ENCODE measurements around the gene IQCH.

DNA sequence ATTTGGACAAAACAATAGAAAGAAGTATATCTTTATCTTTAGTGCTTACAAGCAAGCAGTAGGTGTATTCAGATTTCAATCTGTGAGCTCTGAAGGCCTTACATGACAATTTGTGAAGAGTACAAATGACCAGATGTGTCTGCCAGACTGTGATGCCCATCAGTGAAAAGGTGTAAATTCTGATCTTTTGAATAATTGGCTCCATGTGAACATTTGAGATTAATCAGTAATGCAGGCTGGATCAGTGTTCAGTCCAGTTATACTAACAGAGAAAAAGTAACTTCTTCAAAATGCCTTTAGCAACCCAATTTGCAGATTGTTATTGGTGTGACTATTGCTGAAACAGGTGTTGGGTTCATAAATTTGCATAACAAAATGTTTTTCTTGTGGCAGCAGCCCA, 5.2 kb downstream of the IQCH start:
- TF ChIP-seq, protein P1, sequence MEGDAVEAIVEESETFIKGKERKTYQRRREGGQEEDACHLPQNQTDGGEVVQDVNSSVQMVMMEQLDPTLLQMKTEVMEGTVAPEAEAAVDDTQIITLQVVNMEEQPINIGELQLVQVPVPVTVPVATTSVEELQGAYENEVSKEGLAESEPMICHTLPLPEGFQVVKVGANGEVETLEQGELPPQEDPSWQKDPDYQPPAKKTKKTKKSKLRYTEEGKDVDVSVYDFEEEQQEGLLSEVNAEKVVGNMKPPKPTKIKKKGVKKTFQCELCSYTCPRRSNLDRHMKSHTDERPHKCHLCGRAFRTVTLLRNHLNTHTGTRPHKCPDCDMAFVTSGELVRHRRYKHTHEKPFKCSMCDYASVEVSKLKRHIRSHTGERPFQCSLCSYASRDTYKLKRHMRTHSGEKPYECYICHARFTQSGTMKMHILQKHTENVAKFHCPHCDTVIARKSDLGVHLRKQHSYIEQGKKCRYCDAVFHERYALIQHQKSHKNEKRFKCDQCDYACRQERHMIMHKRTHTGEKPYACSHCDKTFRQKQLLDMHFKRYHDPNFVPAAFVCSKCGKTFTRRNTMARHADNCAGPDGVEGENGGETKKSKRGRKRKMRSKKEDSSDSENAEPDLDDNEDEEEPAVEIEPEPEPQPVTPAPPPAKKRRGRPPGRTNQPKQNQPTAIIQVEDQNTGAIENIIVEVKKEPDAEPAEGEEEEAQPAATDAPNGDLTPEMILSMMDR (IDR thresholded peaks at IDR 0.05) = no peak
- TF ChIP-seq POLR2A (IDR thresholded peaks at IDR 0.05) = no peak
